Measurements from ENCODE around the gene CTSH.
"Not testable (repeated sequence)": the region's sequence is repeated elsewhere in the genome, so short reads cannot be mapped to it uniquely, and the experiment has no call there.

CTSH gene

DNA sequence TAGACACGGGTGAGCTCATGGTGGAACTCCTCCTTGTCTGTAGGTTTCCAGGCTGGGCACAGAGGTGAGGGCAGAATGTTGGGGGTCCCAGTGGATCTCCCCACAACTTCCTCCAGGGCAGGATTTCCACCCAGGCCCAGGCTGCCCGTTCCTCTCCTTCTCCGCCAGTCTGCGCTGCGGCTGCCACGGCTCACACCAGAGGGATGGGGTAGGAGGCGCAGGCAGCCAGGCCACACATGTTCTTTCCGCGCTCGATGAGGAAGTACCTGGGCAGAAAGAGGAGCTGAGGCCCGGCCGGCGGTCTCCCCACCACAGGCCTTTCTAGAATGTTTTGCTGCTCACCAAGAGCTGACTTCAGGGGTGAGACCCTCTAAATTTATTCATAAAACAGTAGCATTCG is 22.9 kb downstream of the CTSH start:
- no peak for DNase-seq

DNA sequence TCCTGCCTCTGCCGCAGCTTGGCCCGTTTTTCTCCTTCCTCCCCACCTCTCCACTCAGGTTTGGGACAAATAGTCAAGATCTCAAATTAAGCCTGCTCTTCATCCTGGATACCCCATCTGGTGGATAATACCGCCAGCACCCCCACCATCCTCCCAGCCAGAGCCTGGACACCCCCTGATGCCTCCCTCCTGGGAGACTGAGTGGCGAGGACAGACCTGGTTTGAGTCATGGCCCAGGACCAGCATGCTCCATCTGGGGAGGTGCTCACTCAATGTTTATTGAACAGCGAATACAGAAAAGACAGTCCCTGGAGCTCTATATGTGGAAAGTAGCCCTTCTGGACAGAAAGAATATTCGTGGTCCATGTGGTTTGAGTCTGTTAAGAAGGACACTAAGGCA is 23.3 kb downstream of the CTSH start:
- no peak for DNase-seq

DNA sequence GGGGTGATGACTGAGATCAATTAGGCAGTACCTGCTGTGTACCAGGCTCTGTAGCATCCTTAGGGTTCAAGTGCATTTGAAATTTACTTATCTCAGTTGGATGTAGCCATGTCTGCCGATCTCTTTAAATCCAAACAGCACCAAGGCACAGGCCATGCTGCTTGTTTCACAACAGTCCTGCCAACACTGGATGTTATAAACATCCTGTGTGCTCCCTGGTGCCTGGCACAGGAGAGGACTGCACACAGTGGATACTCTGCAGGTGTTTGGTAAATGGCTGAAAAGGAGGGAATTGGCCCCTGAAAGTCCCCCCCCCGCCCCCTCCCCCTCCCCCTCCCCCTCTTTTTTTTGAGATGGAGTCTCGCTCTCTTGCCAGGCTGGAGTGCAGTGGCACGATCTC is 27.0 kb downstream of the CTSH start:
- DNase-seq, result no peak

DNA sequence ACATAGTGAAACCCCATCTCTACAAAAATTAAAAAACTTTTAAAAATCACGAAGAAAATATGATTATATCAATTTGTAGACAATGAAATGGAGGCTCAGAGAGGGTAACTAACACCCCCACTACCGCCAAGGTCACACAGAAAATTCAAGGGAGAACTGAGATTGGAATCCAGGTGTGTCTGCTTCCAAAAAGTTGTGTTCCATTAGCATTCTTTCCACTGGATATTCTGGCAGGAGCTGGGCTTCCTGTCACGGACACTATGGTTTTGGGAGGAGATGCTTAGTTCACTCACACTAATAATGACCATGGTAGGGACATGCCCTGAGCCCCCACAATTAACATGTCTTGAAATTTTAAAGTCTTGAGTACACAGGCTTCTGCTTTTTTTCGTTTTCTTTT is 28.8 kb downstream of the CTSH start:
- no peak for DNase-seq

DNA sequence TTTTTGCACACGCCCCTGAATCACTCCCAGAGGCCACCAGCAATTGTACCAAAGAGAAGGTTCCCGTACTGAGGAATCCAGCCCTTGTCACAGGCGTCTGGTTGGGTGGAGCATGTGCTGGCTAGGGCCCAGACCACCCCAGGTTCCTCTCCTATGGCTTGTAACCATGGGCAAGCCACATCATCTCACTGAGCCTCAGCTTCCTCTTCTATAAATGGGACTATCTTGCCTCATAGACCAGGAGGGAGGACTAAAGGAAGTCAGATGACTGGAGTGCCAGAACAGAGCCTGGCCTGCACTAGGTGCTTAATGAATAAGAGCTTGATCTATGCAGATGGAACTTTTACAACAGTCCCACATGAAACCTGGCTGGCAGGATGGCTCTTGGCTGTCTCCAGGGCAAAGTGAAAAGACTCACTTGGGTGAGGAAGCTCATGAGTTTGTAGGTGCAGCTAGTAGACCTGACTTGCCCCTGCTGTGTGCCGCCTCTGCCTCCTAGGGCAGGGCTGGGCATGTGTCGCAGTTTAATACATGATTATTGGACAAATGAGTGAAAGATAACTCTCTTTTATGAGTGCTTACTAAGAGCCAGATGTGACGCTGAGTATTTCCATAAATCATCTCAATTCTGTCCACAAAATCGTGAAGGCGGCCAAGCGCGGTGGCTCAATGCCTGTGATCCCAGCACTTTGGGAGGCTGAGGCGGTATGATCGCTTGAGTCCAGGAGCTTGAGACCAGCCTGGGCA is 29.3 kb downstream of the CTSH start:
- DNase-seq, result no peak

DNA sequence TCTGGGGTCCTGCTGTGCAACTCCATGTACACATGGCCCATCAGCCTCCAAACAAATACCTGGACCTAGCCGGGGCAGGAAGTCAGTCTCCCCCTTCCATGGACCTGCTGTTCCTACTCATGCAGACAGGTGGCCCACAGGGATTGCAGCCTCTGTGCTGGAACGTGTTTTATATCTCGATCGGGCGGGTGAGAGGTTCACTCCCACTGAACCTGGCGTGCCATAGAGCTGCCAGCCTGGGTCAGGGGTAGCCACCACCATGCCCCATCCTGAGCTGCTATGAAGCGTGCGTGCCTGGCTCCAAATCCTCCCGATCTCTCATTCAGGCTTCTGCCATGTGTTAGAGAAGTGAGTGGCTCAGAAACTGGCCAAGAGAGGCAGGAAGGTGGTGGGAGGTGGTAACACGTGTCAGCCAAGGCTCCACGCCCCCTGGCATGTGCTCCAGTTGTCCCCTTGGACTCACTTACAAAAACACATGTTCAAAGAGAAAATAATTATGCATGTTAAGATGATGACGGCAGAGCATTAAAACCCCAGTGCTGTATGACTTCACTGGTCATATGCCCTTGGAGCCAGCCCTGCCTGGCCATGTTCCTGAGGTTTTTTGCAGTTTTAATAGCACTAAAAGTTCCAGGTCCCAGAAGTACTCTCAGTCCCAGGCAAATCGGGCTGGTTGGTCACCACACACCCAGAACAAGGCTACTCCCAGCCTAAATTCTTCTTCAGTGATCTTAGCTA is 30.6 kb downstream of the CTSH start:
- no peak for DNase-seq

DNA sequence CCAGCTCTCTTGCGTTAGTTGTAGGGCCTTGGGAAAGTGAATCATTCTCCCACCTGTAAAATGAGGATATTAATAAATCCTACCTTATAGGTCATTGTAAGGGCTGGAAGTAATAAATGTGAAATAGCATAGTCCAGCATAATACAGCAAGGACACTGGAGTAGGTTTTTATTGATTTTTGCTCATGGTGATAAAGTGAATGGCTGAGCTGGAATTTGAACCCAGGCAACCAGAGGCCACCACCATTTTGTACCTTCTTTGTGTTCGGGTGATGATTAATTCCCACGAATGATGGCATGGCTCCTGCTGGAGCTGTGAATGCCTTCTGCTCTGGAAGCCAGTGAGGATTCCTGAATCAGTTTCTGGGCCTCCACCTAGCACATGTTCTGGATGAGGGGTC is 31.8 kb downstream of the CTSH start:
- no peak for DNase-seq

DNA sequence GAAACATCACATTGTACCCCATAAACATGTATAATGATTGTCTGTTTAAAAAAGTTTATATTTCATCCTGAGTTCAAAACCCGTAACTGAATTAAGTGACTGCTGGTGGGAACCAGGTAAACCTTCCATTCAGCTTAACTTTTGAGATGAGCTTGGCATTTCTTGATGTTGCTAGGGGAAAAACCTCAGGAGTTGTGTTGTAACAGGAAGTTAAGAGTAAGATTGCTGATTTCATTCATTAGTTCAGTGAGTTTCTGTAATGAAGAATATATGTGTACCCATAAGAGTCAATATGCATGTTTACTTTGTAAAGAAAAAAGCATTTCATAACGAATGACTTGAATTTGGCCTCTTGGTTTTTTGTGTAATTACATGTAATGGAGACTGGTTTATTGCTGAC is 32.5 kb downstream of the CTSH start:
- no peak for DNase-seq

DNA sequence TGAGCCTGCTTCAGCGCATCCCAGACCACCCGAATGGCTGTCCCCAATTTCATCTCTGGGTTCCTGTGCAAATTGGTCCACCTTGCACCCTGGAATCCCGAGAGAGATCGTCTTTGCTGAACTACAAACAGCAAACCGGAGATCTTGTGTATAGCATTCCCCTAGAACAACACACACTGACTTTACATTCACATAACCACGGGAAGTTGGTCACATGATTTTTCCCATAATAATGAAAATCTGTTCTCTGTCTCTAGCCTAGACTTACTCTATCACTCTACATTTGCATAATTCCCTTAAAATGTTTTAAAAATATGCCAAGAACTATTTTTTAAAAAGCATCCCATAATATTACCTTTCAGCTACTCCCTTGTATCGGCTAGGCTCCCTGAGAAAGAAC is 34.6 kb downstream of the CTSH start:
- no peak for DNase-seq

DNA sequence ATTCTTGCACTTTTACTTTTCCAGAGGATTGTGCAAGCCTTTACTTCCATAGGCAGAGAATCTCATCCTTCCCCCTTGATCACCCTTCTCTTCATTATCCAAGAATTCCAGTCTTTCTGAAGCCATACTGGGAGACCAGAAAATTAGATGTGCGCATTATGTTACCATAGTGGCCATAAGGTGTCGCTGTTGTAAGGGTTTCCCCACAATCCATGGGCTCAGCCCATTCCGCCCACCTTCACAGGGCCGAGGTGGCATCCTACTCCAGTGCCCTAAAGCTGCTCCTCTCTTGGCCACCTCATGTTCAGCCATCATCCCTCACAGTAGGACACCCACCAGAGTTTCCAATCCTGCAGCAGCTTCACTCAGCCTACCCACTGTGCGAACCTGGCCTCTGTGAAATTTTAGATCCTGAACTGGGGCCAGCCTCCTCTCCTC is 35.0 kb downstream of the CTSH start:
- peak; percentile 44 for DNase-seq

DNA sequence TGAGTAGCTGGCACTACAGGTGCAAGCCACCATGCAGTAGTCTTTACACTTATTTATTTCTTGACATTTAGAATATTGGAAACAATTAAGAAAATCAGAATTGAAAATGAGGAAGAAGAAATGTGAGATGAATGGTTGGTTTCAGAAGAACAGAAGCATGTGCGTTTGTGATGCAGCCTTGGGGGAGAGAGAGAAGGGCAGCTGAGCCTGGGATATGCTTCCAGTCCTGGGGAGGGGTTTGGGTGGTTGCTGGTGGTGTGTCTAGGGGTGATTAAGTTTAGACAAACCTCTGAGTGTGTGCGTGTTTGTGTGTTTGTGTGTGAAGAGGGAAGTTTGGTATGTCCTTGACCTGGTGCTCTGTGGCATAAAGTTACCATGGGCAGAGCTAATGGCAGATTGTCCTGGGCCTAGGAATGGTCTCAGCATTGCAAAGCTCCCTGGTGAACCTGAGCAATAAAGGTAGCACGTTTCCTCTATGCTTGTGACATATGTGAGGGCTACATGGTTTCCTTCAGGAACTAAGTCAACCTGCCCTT is 35.6 kb downstream of the CTSH start:
- DNase-seq, result no peak

DNA sequence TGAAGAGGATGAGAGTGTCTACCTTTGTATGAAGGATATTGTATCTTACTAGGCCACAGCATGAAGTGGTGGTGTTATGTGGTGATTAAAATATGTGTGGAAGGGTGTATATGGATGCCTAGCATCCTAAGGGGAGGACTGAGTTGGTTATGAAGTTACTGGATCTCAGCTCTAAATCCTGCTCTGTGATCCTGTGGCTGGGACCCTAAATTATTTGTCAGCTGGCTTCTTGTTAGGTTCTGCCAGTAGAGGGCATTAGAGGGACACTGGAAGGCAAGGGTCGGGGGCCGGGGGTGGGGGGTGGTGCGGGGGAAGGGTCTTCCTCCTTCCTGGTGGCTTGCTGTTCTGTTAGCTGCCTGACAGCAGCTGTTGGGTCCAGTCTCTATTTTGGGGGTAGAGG is 37.3 kb downstream of the CTSH start:
- DNase-seq, result no peak

DNA sequence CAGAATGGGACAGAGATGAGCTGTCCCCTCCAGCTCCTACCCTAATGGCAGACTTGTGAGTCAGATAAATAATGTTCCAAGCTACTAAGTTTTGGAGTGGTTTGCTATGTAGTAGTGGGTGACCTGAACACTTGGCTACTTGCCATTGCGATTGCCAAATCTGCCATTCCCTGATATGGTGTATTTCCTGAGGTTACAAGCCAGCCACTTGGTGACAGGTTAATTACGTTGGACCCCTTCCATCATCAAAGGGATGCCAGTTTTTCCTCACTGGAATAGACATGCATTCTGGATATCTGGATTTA is 38.6 kb downstream of the CTSH start:
- no peak for DNase-seq

DNA sequence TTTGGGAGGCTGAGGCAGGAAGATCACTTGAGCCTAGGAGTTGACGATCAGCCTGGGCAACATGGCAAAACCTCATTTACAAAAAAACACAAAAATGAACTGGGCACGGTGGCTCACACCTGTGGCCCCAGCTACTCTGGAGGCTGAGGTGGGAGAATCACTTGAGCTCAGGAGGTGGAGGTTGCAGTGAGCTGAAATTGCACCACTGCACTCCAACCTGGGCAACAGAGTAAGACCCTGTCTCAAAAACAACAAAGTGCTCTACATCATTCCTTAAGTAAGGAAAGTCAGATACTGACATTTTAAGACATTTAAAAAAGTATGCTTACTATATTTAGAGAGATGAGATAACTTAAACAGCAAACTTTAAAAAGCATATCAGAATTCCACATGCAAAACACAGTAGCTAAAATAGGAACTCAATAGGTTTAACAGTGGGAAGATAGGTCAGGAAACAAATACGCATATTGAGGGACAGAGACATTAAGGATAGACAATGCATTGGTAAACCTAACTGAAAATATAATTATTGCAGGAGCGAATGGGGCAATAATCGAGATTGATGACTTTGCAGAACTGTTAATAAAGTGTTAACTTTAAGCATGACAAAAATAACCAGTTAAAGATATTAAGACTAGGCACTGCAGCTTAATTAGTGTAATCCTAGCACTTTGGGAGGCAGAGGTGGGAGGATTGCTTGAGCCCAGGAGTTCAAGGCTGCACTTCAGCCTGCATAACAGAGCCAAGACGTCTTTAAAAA is 40.1 kb downstream of the CTSH start:
- DNase-seq, result no peak

DNA sequence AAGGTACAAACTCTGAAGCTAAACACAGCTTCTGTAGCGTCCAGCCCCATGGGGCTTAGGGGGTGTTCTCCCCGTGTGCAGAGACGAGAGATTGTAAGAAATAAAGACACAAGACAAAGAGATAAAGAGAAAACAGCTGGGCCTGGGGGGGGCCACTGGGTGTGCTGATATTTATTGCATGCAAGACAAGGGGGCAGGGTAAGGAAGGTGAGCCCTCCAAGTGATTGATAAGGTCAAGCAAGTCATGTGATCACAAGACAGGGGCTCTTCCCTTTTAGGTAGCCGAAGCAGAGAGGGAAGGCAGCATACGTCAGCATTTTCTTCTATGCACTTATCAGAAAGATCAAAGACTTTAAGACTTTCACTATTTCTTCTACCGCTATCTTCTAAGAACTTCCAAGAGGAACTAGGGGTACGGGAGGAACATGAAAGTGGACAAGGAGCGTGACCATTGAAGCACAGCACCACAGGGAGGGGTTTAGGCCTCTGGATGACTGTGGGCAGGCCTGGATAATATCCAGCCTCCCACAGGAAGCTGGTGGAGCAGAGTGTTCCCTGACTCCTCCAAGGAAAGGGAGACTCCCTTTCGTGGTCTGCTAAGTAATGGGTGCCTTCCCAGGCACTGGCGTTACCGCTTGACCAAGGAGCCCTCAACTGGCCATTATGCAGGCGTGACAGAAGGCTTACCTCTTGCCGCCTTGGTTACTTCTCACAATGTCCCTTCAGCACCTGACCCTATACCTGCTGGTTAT is 42.4 kb downstream of the CTSH start:
- DNase-seq, result not testable (repeated sequence)

DNA sequence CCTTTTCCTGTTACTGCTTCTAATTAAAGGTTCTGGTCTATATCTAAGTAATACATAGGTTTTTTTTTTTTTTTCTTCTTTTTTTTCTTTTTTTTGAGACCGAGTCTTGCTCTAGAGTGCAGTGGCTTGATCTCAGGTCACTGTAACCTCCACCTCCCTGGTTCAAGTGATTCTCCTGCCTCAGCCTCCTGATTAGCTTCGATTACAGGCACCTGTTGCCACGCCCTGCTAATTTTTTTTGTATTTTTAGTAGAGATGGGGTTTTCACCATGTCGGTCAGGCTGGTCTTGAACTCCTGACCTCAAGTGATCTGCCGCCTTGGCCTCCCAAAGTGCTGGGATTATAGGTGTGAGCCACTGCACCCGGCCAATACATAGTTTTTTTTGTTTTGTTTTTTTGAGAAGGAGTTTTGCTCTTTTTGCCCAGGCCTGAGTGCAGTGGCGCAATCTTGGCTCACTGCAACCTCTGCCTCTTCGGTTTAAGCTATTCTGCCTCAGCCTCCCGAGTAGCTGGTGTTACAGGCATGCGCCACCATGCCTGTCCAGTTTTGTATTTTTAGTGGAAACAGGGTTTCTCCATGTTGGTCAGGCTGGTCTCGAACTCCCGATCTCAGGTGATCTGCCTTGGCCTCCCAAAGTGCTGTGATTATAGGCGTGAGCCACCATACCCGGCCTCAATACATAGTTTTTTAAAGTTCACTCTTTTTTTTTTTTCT is 43.9 kb downstream of the CTSH start:
- not testable (repeated sequence) for DNase-seq

DNA sequence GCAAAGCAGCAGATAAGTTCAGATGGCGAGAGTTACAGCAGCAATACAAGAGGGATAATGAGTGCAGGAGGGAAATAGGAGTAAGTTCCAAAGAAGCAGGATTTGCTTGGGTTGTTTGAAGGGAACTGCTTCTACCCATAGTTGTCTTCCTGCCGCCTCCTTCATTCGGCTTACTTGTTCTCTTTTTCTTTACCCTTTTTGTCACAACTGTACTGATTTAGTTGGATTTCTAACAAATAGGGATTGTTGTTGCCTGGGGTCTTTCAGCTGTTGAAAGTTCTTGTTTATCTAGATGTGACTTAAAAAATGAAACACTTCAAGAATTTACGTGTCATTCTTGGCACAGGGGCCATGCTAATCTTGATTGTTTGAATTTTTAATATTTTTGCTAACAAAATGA is 46.3 kb downstream of the CTSH start:
- no peak for DNase-seq

DNA sequence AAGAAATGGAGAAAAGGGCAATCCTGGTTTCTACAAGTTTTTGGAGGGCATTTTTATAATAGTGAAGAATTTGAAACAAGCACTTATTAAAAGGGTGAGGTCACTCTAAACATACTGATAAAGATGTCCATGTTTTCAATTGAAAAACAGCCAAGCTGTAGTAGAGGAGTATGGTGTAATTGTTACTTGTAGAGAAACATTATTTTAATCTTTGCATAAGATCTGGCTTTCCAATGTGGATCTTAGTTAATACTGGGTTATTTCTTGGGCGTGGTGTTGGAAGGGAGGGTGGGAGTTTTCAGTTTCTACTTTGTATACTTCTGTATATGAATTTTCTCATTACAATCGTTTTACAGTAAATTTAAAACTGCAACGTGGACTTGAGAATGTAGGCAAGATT is 49.4 kb downstream of the CTSH start:
- no peak for DNase-seq

DNA sequence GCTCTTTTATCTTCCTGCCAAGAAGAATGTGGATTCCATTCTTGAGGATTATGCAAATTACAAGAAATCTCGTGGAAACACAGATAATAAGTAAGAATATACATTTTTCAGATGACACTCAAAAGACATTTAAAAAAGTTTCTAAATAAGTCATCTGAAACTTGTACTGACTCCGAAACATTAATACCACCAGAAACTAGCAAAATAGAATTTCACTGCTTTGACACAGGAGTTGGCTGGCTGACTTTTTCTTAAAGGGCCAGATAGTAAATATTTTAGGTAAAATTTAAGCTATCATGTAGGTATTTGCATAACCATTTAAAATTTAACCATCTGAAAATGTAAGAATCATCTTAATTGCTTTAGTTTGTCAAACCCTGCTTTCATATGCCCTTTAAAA is 51.3 kb downstream of the CTSH start:
- no peak for DNase-seq

DNA sequence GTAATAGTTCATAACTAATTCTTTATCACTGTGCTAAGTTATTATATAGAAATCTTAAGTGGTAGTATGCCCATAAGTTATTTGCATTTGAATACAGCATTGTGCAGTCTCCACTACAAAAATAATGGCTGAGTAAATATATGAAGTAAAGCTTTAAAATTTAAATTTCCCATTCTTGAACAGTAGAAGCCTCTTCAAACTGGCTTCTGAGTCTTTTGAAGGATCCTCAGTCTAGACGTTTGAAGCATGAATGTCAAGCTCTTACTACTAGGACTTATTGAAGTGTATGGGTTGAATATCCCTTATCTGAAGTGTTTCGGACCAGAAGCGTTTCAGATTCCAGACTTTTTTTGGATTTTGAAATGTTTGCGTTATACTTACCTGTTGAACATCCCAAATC is 55.8 kb downstream of the CTSH start:
- DNase-seq, result no peak

DNA sequence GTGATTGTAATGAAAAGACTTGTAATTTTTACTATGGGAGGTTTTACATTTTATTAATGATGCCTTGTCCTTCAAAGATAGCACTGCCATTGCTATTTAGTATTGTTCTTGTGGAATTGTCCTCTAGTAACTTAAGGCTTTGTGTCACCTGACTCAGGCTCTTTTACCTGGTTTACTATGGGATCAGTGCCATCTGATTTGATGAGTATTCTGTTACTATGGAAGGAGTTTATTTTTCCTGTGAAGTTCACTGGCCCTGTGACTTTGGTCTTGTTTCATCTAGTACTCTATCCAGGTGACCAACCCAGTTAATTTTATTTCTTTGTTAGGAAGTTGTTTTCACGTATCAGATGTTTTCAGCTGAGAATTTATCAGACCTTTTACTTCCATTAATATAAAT is 63.2 kb downstream of the CTSH start:
- DNase-seq, result no peak

DNA sequence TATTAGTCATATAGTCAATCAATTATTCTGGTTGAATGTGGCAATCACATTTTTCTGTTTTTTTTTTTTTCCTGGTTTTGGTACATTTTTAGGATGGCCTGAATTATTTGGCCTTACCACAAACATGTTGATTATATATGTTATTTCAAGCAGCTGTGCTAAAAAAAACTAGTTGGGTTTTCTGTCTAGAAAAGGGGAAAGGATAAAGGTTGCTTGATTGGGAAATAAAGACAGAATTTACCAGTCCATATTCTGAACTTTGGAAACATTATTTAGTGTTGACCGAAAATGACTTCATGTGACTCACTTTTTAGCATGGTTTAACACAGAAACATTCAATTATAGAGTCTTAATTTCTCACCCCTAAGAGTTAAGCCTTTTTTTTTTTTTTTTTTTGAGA is 64.0 kb downstream of the CTSH start:
- no peak for DNase-seq

DNA sequence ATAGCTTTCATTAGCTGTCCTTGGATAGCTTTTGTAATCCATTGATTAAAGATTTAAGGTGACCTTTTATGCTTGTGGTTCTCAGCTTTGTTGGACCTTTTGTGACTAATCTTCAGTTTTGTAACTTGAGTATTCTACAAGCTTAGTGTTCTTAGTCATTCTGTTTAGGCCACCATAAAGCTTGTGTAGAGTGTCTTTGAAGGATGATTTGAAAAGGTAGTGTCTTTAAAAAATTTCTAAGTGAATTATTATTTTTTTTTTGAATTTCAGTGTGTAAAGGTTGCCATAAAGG is 64.7 kb downstream of the CTSH start:
- DNase-seq, result no peak
